Adipose tissue (tissue), 3 donors: Measurements from ENCODE around the gene HOXA6. TPM values are rescaled to one million over a fixed set of nuclear protein-coding genes. Genes with fewer than 3 reads are reported as not detected.

Experiments
- H3K27ac ChIP-seq: one replicate; pipeline ENCODE4 v1.5.1; 2013; ENCODE audit warnings: low read depth, low read length
- WGBS, 3 donors: extraction: QIAGEN DNeasy Blood & Tissue Kit; methylation state at CpG; one replicate each; pipeline ENCODE4 v1.1.7; 2013; 5-methylcytosine and 5-hydroxymethylcytosine counted together
- polyA plus RNA-seq, 3 donors: library from polyadenylated mRNA; stranded (reverse); fragments of 200-250 nt; gene quantifications; one replicate each; pipeline ENCODE4 v1.2.3, GENCODE V29; 2013
- donor health status: healthy with polysubstance abuse.
- donor health status: Bipolar disorder and iron deficiency.
- donor health status: healthy.

The HOXA6 gene
- polyA plus RNA-seq, 3 donors, result 0.39 to 3.6 (median 1.5) TPM

GRCh38 chr7:27145165-27145913, 2.2 kb downstream of the HOXA6 start:
- WGBS, 3 donors, result 27 to 68% (median 64%) methylated on average over 47 of the region's 47 CpGs
- no peak overlapping the region for H3K27ac ChIP-seq

GRCh38 chr7:27144781-27145164, 2.8 kb downstream of the HOXA6 start:
- 18 to 53% (median 52%) methylated on average over 31 of the region's 31 CpGs for WGBS, 3 donors
- H3K27ac ChIP-seq, result no peak overlapping the region

- no peak overlapping the region for H3K27ac ChIP-seq
- 21 to 55% (median 52%) methylated on average over 40 of the region's 40 CpGs for WGBS, 3 donors
Measured at GRCh38 chr7:27143950-27144780, 3.4 kb downstream of the HOXA6 start.

- H3K27ac ChIP-seq, result peak within 1 kb of the TSS; percentile 38
- WGBS, 3 donors, result 9 to 41% (median 26%) methylated on average over 86 of the region's 86 CpGs
Measured at GRCh38 chr7:27143023-27143949, 4.3 kb downstream of the HOXA6 start, which contains the start of gene HOXA5. TSS of gene HOXA5 (minus strand) at chr7:27143681. CDS start at chr7:27143607, 74 bp downstream.

GRCh38 chr7:27142580-27143022, 5.0 kb downstream of the HOXA6 start:
- 16 to 43% (median 24%) methylated on average over 27 to 29 of the region's 29 CpGs for WGBS, 3 donors
- peak overlapping the region; percentile 32 for H3K27ac ChIP-seq

- H3K27ac ChIP-seq, result peak overlapping the region; percentile 32
- WGBS, 3 donors, result 15 to 48% (median 38%) methylated on average over 30 of the region's 30 CpGs
Measured at GRCh38 chr7:27141923-27142579, 5.5 kb downstream of the HOXA6 start.

- WGBS, 3 donors, result 35 to 66% (median 65%) methylated on average over 18 of the region's 18 CpGs
- no peak overlapping the region for H3K27ac ChIP-seq
Measured at GRCh38 chr7:27141137-27141922, 6.2 kb downstream of the HOXA6 start.

GRCh38 chr7:27140126-27140857, 7.3 kb downstream of the HOXA6 start:
- 32 to 67% (median 66%) methylated on average over 15 of the region's 15 CpGs for WGBS, 3 donors
- no peak overlapping the region for H3K27ac ChIP-seq

- no peak overlapping the region for H3K27ac ChIP-seq
Measured at GRCh38 chr7:27139334-27140125, 8.0 kb downstream of the HOXA6 start.

GRCh38 chr7:27138985-27139333, 8.6 kb downstream of the HOXA6 start:
- H3K27ac ChIP-seq, result no peak overlapping the region
- 37 to 66% (median 65%) methylated on average over 11 of the region's 11 CpGs for WGBS, 3 donors

More at GRCh38 chr7:27139334-27140125, 8.0 kb downstream of the HOXA6 start:
- 25 to 68% (median 66%) methylated on average over 51 to 53 of the region's 53 CpGs for WGBS, 3 donors

- 39 to 65% (median 56%) methylated on average over 1 of the region's 1 CpG for WGBS, 3 donors
- H3K27ac ChIP-seq, result no peak overlapping the region
Measured at GRCh38 chr7:27138472-27138871, 9.1 kb downstream of the HOXA6 start.

- 43 to 76% (median 59%) methylated on average over 2 of the region's 2 CpGs for WGBS, 3 donors
- no peak overlapping the region for H3K27ac ChIP-seq
Measured at GRCh38 chr7:27137640-27138315, 9.8 kb downstream of the HOXA6 start.

- H3K27ac ChIP-seq, result no peak overlapping the region
- WGBS, 3 donors, result 7 to 13% (median 10%) methylated on average over 2 of the region's 2 CpGs
Measured at GRCh38 chr7:27134392-27134791, 13.2 kb downstream of the HOXA6 start.

GRCh38 chr7:27133409-27134231, 14.0 kb downstream of the HOXA6 start:
- H3K27ac ChIP-seq, result no peak overlapping the region
- WGBS, 3 donors, result 21 to 68% (median 64%) methylated on average over 18 of the region's 18 CpGs

GRCh38 chr7:27132978-27133377, 14.6 kb downstream of the HOXA6 start:
- no peak overlapping the region for H3K27ac ChIP-seq
- WGBS, 3 donors, result 37 to 68% (median 61%) methylated on average over 6 of the region's 6 CpGs
